RWPE2 (cell line): ENCODE data around the gene NME7.

ENCODE experiments used
- ATAC-seq: fragments of 200-7000 bp; cut with Tn5 transposase; 3 replicates; pipeline ENCODE4 v1.9.1; 2021; ENCODE audit warnings: low read depth
- DNase-seq: peaks from one replicate; pipeline ENCODE4 v3.0.0-alpha.2; 2020; ENCODE audit warnings: low spot score
- H3K27ac ChIP-seq: fragments of 450-650 bp; 2 replicates; pipeline ENCODE4 v1.5.1; 2017; ENCODE audit warnings: mild to moderate bottlenecking; ENCODE audit not compliant: poor library complexity, severe bottlenecking
- H3K27me3 ChIP-seq: fragments of 250-450 bp; sonication (Bioruptor Pico); 2 replicates; pipeline ENCODE4 v1.5.1; 2021; ENCODE audit warnings: mild to moderate bottlenecking, moderate library complexity; ENCODE audit not compliant: insufficient read depth, poor library complexity, severe bottlenecking
- H3K36me3 ChIP-seq: fragments of 250-450 bp; sonication (Bioruptor Pico); 2 replicates; pipeline ENCODE4 v1.5.1; 2020; ENCODE audit warnings: low read depth, mild to moderate bottlenecking, moderate library complexity
- H3K4me1 ChIP-seq: fragments of 250-450 bp; sonication (Bioruptor Pico); 2 replicates; pipeline ENCODE4 v1.5.1; 2021; ENCODE audit warnings: mild to moderate bottlenecking, moderate library complexity; ENCODE audit not compliant: insufficient read depth, poor library complexity, severe bottlenecking
- H3K4me3 ChIP-seq: fragments of 250-450 bp; sonication (Bioruptor Pico); 2 replicates; pipeline ENCODE4 v1.5.1; 2021; ENCODE audit warnings: mild to moderate bottlenecking, moderate library complexity; ENCODE audit not compliant: severe bottlenecking
- H3K9me3 ChIP-seq: fragments of 250-450 bp; sonication (Bioruptor Pico); 2 replicates; pipeline ENCODE4 v1.5.1; 2021; ENCODE audit warnings: mild to moderate bottlenecking, moderate library complexity; ENCODE audit not compliant: severe bottlenecking
- TF ChIP-seq, protein P1 (sequence below): fragments of 450-650 bp; IDR thresholded peaks from one replicate; pipeline ENCODE4 v1.5.1; 2017; ENCODE audit warnings: mild to moderate bottlenecking, moderate library complexity; ENCODE audit not compliant: poor library complexity, severe bottlenecking

NME7 gene

GRCh38 chr1:169155675-169156074, 211.9 kb downstream of the NME7 start:
- H3K36me3 ChIP-seq, result no peaks in the 10 kb centered on the region
- ATAC-seq, result no peak
- no peaks in the 10 kb centered on the region for H3K4me1 ChIP-seq
- H3K27ac ChIP-seq, result no peak overlapping the region
- H3K4me3 ChIP-seq, result no peak overlapping the region
- H3K9me3 ChIP-seq, result no peaks in the 10 kb centered on the region
- no peaks in the 10 kb centered on the region for H3K27me3 ChIP-seq
- no peak for DNase-seq
- TF ChIP-seq, protein P1, sequence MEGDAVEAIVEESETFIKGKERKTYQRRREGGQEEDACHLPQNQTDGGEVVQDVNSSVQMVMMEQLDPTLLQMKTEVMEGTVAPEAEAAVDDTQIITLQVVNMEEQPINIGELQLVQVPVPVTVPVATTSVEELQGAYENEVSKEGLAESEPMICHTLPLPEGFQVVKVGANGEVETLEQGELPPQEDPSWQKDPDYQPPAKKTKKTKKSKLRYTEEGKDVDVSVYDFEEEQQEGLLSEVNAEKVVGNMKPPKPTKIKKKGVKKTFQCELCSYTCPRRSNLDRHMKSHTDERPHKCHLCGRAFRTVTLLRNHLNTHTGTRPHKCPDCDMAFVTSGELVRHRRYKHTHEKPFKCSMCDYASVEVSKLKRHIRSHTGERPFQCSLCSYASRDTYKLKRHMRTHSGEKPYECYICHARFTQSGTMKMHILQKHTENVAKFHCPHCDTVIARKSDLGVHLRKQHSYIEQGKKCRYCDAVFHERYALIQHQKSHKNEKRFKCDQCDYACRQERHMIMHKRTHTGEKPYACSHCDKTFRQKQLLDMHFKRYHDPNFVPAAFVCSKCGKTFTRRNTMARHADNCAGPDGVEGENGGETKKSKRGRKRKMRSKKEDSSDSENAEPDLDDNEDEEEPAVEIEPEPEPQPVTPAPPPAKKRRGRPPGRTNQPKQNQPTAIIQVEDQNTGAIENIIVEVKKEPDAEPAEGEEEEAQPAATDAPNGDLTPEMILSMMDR, result no peak

DNA sequence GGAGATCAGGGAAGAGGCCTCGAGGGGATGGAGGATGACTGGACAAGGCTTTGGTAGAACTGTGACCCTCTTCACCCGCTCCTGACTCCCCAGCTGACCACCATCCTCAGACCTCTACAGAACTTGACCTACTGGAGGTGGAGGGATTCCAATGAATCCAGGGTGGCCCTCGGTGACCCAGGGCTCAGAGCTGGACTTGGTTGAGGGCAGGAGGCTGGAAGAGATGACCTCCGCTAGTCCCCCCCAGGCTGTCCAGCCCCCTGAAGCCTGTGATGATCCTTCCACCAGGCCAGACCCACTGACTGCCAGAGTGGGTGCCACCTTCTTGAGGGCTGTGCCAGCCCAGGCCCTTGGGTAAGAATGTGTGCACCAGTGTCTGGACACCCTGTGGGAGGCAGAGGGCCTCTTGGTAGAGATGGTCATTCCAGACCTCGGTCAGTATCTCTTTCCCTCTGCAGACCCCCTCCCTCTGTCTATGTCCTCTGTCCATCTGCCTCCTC, 216.2 kb downstream of the NME7 start:
- TF ChIP-seq, protein P1, result no peak

DNA sequence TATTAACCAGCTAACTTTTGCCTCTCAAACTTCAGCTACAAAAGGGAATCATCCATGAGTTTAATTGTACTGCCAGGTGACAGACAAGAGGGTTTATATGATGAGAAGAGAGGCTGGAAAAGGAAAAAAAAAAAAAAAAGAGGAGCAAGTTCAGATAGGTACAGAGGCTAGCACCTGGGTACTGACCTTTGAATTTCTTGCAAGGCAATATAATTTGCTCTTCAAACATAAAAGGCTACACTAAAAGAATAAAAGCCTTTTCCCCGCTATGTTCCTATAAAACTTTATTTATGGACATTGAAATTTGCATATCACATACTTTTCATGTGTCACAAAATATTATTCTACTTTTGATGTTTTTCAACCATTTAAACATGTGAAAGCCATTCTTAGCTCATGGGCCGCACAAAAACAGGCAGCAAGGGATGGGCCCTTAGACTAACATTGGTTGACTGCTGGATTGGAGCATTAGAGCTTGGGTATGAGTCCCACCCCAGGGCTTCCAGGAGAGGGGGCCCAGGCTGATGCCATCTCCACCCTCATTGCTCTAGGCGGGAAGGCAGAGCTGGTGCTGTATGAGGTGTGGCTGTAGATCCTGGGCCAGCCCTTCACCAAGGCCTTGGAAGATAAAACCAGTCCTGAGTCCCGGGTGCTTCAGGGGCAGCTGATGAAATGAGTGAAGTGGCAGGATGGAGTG, 216.8 kb downstream of the NME7 start:
- H3K4me3 ChIP-seq, result no peak overlapping the region
- TF ChIP-seq, protein P1, result no peak
- H3K36me3 ChIP-seq, result no peaks in the 10 kb centered on the region
- ATAC-seq (no peak), DNase-seq (no peak)
- H3K9me3 ChIP-seq, result no peaks in the 10 kb centered on the region
- H3K4me1 ChIP-seq, result no peaks in the 10 kb centered on the region
- H3K27ac ChIP-seq, result no peak overlapping the region
- no peaks in the 10 kb centered on the region for H3K27me3 ChIP-seq

More for the DNA sequence above, 216.2 kb downstream of the NME7 start:
- ATAC-seq (no peak), DNase-seq (no peak)
- Histone ChIP-seq H3K27me3 (no peaks in the 10 kb centered on the region), H3K36me3 (no peaks in the 10 kb centered on the region), H3K27ac (no peak overlapping the region), H3K9me3 (no peaks in the 10 kb centered on the region), H3K4me3 (no peak overlapping the region), H3K4me1 (no peaks in the 10 kb centered on the region)

- TF ChIP-seq, protein P1, result no peak
- DNase-seq (no peak), ATAC-seq (no peak)
- H3K9me3 ChIP-seq, result no peaks in the 10 kb centered on the region
- no peaks in the 10 kb centered on the region for H3K4me1 ChIP-seq
- no peaks in the 10 kb centered on the region for H3K36me3 ChIP-seq
- no peak overlapping the region for H3K4me3 ChIP-seq
- no peaks in the 10 kb centered on the region for H3K27me3 ChIP-seq
- H3K27ac ChIP-seq, result no peak overlapping the region
Observed at GRCh38 chr1:169149555-169150286, 217.9 kb downstream of the NME7 start.
